ENCODE data around the gene IFIT1B. TPM values are rescaled to one million over a fixed set of nuclear protein-coding genes. Genes with fewer than 3 reads are reported as not detected.

IFIT1B gene
- total and polyA plus RNA-seq, 9 of the 15 experiments (the other 6 are each of a cell fraction or from before 2014, with no cell fraction given): not detected

- 3% methylated on average over 28 of the region's 48 CpGs for WGBS (ENCODE audit: insufficient coverage, low coverage, missing lambda C conversion rate)
- H3K4me3 ChIP-seq: peak within 1 kb of the TSS; percentile 54
- peak; percentile 95 for ATAC-seq
- ChIA-PET POLR2A (interaction anchor here (0.6 to 1.5 kb wide), 2 partner anchors 22 to 1298 kb away, joined by 3 to 5 read pairs; partner anchors contain the start of gene IFIT1), CTCF (ENCODE audit: low intra/inter-chr PET ratio) (no interaction called here)
- H3K9me3 ChIP-seq (replicated peaks; ENCODE audit: control insufficient read depth, insufficient read depth, low read depth, low read length): no peaks in the 10 kb centered on the region
- no peaks in the 10 kb centered on the region for H3K27me3 ChIP-seq (ENCODE audit: control insufficient read depth in 2 of 2, insufficient read depth in 2 of 2, low read length in 2 of 2)
- H3K9me1 ChIP-seq (ENCODE audit: control insufficient read depth, insufficient read depth, low read length): no peaks in the 10 kb centered on the region
- peak within 1 kb of the TSS; percentile 88 for H3K4me2 ChIP-seq (ENCODE audit: insufficient read depth, low read length)
- peaks cover 0 to 9% of the 10 kb centered on the region in 2 experiments; a peak in 2 of 5 replicates for H3K4me1 ChIP-seq (replicated peaks in 1 of 2; ENCODE audit: control insufficient read depth in 2 of 2, insufficient read depth in 2 of 2, low read length in 2 of 2)
- peak within 1 kb of the TSS; percentile 95 for H2AFZ ChIP-seq (ENCODE audit: low read depth, low read length)
- peak; percentile 23 to 49 (median 34) for DNase-seq (ENCODE audit: extremely low read depth in 1 of 4, low spot score in 3 of 4)
- intact Hi-C loops (cut with micrococcal nuclease) (no loop called here), in situ Hi-C loops (cut with MboI) (no loop called here)
- H3K36me3 ChIP-seq (ENCODE audit: control insufficient read depth, insufficient read depth, low read length): no peaks in the 10 kb centered on the region
- H3K79me2 ChIP-seq (ENCODE audit: control insufficient read depth, insufficient read depth, low read length): no peaks in the 10 kb centered on the region
- H4K20me1 ChIP-seq (replicated peaks; ENCODE audit: control insufficient read depth, insufficient read depth, low read length): no peaks in the 10 kb centered on the region
- no peak for FAIRE-seq
- H3K27ac ChIP-seq (ENCODE audit: extremely low read depth, low read depth, low read length): 0 out of 3 replicates have a peak within 1 kb of the TSS, but pooled peaks have one; percentile 10
- peak within 1 kb of the TSS; percentile 45 to 89 for H3K9ac ChIP-seq (ENCODE audit: insufficient read depth in 1 of 2, low read depth in 2 of 2, low read length in 2 of 2)
- BruUV-seq (replicated peaks): no TSS peak
- TF ChIP-seq U2AF2 (optimal IDR thresholded peaks at IDR 0.05; ENCODE audit: low read depth, low read length) (no peak), CXXC5 (CRISPR knock-in tag; IDR thresholded peaks at IDR 0.05) (peak; percentile 54), GATAD2A (IDR thresholded peaks at IDR 0.05) (no peak), SNAPC5 (CRISPR knock-in tag; IDR thresholded peaks at IDR 0.05) (no peak), ZNF318 (IDR thresholded peaks at IDR 0.05; ENCODE audit: borderline replicate concordance in 1 of 2, low read depth in 1 of 2) (no peak), ZNF431 (CRISPR knock-in tag; IDR thresholded peaks at IDR 0.05) (no peak), ZKSCAN8 (CRISPR knock-in tag; IDR thresholded peaks at IDR 0.05) (no peak)
Observed at GRCh38 chr10:89414146-89414878, 36.5 kb downstream of the IFIT1B start, which contains the start of gene IFIT5. Gene IFIT5 (plus strand): TSS chr10:89414568. CDS start chr10:89414799, 231 bp downstream.

All from K562 (cell line).